Pulmonary artery endothelial cell (primary cell): Measurements from ENCODE around the gene ZSCAN10. TPM values are rescaled to one million over a fixed set of nuclear protein-coding genes. Genes with fewer than 3 reads are reported as not detected.

Experiments used
- DNase-seq: peaks from one replicate; pipeline ENCODE4 v3.0.0-alpha.2; 2011; ENCODE audit warnings: low read depth, low spot score
- total RNA-seq: library from RNA; depleted of rRNA; stranded (reverse); fragments of >200 nt; gene quantifications from 2 replicates; pipeline ENCODE4 v1.2.3, GENCODE V29; 2014

The ZSCAN10 gene
- total RNA-seq, 1 donor from 2014 or later = not detected

DNA sequence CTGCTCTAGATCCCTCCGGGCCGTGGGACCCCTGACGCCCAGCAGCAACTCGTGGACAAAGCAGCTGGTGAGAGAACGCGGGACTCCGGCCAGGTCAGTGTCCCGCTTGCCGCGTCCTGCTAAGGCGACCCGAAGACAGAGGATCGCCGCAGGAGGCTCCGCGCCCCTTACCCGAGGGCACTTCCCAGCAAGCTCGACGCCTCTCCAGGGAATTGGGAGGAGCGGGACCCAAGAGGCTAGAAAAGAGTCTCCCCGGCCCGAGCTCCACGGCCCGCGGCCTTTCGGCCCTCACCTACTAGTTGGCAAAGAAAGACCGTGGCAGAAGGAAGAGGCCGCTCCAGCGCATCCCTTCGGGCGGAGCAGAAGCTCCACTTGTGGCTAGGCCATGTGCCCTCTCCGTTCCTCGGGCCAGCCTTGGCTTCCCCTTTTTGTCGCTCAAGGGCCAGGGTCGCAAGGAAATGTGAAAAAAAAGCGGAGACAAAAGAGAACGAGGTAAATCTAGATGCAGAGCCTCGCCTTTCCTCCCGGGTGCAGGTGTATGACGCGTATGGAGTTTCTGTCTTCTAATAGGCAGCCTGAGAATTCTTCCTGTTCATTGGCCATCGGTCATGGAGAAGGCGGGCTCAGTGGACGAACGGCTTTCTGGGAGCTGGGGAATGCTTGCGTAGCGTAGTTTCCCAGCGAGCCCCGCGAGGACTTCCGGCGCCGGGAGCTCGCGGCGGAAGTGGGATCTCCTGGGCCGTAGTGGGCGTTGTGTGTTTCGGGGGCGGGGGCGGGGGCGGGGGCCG is 35.4 kb upstream of the ZSCAN10 start, which contains the start of gene ZNF213:
Gene ZNF213 (plus strand): TSS at position 692 of the 788 bp plus-strand sequence. CDS start 2,252 bp downstream, outside the sequence.
- peak; percentile 95 for DNase-seq

DNA sequence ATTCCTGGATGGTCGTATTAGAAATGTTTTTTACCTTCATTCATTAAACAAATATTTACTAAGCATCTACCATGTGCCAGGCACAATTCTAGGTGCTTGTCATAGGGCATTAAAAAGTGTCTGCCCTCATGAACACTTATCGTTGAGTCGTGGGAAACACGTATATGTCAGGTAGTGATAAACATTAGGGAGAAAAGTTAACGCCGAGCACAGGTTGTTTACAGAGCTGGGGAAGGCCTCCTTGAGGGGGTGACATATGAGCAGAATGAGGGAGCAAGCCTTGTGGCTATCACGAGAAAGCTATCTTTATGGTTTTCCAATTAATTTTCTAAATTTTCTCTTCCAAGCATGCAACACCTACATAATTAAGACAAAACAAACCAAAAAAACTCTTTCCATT is 34.8 kb upstream of the ZSCAN10 start:
- no peak for DNase-seq

DNA sequence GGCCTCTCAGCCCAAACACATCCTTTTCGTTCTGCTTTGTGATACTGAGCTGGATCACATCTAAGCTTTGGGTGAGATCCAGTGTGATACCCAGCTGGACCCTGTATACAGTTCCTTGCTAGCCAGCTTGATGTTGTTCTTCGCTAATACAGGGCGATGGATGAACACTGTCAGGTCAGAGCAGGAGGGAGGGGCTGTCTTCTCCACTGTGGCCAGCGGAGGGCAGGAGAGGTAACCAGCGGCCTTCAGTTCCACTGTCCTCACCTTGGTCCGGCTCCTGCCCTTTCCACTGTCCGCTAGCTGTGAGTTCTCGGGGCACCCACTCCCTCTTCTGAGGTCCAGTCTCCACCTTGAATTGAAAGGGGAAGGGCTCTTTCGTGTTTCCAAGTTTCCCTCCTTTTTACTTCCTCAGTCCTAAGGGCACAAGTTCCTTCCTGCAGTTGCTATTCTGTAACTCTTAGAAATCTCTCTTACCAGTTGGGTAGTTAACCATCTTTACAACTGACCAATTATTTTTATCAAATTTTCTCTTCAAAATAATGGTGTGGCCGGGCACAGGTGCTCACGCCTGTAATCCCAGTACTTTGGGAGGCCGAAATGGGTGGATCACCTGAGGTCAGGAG is 32.8 kb upstream of the ZSCAN10 start:
- no peak for DNase-seq

DNA sequence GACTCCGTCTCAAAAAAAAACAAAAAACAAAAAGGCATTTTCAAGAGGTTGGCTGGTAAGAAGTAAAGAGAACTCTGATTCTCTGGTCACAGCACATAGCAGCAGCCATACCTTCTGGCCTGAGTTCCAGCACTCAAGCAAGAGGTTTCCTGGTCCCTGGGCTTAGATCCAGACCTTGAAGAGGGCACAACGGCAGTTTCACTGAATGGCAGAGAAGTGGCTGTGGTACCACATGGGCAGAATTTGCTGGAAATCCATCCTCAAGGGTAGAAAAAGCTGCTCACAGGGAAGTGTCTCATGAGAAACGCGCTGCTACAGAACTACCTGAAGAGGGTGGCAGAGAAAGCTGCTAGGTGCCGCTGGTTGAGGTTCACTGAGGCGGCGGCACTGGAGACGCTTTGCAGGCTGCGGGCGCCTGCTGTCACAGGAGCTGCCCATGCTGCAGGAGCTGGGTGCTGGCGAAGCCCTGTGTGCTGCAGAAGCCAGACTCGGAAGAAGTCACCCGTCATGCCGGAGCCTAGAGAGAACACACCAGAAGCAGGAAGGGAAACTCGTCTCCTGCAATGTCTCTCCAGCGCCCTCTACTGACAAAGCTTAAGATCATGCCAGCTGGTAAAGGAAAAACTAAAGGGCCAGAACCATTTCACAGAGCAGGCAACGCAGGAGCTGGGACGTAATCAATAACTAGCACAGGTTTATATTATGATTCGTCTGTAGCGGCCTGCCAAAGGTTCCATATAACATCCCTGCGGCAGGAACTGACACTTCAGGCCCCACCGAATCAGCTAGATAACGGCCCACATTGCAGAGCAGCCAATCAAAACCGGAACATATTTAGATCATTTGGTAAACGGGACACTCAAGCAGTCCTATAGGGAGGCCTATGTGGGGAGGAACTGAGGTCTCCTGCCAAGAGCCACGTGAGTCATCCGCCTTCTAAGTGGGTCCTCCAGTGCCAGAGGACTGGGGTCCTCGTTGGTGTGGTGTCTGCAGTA is 30.3 kb upstream of the ZSCAN10 start:
- DNase-seq = peak; percentile 67

DNA sequence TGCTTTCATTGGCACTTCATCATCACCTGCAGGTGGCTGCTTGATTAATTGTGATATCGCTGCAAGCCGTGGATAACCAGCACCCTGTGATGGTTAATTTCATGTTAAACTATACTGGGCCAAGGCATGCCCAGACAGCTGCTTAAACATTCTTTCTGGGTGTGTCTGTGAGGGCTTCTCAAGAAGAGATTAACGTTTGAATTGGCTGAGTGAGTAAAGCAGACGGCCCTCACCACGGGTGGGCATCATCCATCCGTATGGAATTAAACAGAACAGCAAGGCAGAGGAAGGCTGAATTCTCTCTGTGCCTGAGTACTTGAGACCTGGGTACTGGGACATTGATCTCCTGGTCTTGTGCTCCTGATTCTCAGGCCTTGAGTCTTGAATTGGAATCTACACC is 28.7 kb upstream of the ZSCAN10 start:
- no peak for DNase-seq

DNA sequence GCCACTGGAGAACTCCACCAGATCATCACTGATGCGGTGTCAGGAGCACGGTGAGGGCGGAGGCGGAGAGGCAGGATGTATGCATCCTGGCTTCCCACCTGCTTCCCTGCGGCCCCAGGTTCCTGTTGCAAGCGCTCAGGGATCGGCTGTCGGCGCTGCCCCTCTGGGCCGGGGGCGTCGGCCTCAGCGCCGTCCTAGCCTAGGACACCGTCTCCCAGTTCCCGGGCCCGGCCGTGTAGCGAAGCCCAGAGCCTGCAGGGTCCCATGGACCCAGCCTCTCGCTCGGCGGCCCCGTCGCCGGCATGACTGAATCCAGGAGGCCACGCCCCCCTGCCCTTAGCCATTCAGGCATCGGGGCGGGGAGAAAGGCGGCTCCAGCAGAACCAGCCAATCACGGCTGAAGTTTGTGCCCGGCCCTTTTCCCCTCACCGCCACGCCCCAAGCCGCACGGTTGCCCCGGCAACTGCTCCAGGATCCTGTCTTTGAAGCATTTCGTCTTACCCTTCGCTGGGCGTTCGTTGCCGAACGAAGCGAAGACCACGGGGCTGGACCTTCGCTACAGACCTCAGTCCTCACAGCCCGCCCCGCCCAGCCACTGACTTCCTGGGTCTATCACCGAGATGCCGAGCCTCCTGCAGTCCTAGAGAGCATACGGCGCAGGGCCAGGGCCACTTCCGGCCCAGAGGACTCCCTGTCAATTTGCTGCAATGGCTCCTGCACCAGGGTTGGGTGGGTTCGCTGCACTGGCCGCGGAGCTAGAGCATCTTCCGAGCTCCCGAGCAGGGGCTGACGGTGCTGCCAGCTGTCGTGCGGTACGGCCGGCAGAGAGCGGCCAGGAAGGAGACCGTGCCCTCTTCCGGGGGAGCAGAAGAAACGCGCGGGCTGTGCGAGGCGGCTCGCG is 25.1 kb upstream of the ZSCAN10 start:
- DNase-seq = peak; percentile 77

DNA sequence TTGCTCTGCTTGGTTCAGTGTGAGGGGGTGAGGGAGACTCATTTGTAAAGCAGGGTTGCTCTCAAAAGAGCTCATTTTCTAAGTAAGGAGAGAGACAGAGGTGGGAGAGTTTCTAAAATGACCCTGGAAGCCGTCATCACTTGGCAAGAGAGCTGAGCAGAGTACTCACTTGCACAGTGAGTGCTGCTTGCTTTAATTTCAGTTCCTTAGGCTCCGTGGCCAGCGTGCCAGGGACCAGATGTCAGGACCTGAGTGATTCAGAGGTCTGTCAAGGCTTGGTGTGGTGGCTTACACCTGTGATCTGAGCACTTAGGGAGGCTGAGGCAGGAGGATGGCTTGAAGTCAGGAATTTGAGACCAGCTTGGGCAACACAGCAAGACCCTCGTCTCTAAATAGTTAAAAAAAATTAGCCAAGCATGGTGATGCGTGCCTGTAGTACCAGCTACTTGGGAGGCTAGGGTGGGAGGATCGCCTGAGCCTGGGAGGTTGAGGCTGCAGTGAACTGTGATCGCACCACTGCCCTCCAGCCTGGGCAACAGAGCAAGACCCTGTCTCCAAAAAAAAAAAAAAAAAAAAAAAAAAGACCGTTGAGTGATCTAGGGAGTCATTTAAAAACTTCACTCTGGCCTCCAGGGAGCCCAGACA is 24.0 kb upstream of the ZSCAN10 start:
- DNase-seq = no peak

DNA sequence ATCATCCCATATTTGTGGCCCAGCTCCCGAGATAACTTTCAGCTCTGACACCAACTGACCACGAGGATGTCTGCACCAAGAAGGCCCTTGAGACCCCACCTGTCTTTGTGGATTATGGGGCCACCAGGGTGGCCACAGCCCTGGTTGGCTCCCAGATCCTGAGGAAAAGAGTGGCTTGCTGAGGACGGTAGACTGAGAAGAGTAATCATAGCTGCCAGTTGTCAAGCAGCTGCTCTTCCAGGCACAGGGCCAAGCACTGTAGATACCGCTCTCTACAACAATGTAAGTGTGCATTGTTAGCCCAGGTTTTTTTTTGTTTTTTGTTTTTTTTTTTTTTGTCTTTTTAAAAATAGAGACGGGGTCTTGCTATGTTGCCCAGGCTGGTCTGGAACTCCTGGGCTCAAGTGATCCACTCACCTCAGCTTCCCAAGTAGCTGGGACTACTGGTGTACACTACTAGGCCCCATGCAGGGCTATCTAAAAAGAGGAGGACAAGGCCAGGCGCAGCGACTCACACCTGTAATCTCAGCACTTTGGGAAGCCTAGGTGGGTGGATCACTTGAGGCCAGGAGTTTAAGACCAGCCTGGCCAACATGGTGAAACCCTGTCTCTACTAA is 22.9 kb upstream of the ZSCAN10 start:
- DNase-seq = no peak

DNA sequence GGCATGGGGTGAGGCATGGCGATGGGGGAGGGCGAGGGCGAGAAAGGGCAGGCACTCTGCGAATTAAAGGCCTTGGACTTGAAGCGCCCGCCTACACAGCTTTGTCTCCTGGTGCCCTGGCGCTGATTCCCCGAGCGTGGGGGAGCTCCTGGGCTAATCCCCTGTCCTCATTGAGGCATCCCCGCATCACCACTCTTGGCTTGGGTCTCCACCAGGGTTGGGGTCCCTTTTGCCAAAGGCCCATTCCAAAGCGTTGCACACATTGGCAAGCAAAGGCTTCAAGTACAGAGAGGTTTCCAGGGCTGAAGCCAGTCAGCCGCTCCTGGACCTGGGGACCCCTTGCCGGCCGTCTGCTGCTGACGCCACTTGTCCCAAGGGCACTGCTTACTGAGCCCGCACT is 21.3 kb upstream of the ZSCAN10 start:
- no peak for DNase-seq

DNA sequence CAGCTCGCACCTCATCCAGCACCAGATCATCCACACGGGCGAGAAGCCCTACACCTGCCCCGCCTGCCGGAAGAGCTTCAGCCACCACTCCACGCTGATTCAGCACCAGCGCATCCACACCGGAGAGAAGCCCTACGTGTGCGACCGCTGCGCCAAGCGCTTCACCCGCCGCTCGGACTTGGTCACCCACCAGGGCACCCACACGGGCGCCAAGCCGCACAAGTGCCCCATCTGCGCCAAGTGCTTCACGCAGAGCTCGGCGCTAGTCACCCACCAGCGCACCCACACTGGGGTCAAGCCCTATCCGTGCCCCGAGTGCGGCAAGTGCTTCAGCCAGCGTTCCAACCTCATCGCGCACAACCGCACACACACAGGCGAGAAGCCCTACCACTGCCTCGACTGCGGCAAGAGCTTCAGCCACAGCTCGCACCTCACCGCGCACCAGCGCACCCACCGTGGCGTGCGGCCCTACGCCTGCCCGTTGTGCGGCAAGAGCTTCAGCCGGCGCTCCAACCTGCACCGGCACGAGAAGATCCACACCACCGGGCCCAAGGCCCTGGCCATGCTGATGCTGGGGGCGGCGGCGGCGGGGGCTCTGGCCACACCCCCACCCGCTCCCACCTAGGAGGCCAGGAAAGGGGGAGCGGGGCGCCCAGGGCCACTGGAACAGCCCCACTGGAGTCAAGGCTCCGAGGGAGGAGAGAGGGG is 20.8 kb upstream of the ZSCAN10 start:
- no peak for DNase-seq

DNA sequence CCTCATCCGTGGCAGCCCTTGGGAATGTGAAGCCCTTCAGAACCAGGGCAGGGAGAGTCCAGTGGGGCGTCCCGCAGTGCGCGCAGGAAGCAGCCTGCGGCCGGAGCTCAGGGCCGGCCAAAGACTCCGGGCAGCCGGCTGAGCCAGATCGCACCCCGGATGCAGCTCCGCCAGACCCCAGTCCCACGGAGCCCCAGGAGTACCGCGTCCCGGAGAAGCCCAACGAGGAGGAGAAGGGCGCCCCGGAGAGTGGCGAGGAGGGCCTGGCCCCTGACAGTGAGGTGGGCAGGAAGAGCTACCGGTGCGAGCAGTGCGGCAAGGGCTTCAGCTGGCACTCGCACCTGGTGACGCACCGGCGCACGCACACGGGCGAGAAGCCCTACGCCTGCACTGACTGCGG is 20.2 kb upstream of the ZSCAN10 start:
- DNase-seq = no peak

DNA sequence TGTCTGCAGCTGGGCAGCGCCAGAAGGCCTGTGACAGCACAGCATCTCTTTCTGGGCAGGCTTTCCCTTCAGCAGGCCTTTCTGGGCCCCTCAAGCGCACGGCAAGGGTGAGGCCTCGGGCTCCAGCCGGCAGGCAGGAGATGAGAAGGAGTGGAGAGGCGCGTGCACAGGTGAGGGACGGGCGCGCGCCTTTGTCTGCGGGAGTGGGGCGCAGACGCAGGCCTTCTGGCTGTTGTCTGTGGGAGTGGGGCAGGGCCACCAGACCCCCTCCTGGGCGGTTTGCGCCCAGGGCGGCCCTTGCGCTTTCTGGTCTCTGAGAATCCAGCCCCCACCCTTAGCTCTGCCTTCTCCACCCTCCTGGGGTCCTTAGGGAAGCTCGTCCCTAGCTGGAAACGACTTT is 19.8 kb upstream of the ZSCAN10 start:
- no peak for DNase-seq

DNA sequence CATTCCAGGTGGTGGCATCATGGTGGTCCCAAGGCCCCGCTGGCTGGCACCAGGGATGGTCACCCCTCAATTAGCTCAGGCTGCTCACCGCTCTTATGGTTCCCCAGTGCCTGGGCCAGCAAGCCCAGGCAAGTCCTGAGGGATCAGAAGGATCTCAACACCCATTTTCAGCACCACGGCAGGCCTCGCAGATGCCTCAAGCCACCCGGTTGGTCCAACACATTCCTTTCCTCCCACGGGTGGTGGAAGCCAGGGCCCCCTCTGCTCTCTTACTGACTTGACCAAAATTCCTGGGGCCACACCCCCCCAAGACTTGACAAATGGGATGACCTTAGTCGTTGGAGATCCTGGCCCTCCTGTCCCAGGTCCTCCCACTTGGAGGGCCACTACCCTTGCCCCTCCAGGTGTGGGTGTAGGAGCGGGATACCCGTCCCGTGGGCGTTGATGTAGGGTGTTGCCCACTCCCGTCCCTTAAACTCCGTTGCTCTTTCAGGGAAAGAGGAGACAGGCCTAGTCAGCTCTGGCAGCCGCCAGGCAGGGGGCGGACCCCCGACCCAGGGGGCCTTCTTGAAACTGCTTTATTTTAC is 19.2 kb upstream of the ZSCAN10 start:
- no peak for DNase-seq

DNA sequence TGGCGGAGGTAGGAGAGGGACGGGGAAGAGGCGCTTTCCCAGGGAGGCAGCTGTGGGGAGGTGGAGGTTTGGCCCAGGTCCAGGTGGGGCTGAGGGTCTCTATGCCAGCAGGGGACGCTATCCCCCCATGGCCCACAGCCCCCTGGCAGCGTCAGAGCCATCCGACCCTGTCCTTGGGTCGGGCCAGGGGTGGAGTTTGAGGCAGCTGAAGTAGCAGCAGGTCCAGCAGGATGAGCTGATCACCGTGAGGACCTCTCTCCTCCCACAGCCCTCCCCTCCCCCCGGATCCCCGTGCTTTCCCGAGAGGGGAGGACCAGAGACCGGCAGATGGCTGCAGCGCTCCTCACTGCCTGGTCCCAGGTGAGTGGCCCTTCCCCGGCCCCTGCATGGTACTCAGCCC is 16.5 kb upstream of the ZSCAN10 start:
- no peak for DNase-seq

DNA sequence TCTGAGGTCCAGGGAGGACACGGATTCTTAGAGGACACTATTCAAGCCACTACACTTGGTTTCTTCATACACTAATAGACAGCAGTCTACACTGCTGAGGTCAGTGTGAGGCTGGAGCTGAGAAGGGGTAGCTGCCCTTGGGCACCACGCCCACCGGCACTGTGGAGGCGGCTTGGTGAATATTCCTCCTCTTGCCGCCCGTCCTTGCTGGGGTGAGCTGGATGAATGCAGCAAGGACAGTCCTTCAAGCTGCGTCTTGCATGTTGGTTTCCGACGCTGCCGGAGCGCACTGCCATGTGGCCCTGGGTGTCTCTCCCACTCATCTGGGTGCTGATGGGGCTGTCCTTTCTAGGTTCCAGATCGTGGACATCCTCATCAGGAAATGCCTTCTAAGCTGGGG is 15.9 kb upstream of the ZSCAN10 start:
- DNase-seq = no peak

DNA sequence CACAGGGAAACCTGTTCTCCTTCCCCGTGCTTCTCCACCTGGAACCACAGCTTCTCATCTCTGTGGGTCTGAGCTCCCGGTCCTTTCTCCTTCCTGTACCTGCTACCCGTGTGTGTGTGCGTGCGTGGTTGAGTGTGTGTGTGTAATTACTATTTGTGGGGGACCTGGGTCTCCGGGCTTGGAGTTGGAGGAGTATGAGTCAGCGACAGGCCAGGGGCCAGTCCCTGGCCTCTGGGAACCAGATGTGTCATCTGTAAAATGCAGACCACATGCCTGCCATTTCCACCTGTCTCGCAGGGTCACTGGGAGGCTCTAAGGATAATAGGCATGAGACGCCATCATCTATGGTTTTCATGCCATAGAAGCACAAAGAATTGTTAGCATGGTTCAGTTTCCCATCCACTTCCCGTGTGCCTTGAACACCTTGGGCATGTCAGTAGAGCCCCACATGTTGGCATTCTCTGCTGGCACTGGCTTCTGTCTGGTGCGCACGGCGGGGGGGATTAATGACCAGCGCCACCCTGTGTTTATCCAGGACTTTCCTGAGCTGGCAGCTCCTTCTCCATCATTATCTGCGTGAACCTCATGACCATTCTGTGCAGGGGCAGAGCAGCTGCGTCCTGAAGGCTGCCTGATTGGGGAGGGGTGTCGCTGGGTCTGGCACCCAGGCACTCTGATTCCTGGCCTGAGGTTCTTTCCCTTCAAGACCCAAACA is 14.8 kb upstream of the ZSCAN10 start:
- DNase-seq = no peak

DNA sequence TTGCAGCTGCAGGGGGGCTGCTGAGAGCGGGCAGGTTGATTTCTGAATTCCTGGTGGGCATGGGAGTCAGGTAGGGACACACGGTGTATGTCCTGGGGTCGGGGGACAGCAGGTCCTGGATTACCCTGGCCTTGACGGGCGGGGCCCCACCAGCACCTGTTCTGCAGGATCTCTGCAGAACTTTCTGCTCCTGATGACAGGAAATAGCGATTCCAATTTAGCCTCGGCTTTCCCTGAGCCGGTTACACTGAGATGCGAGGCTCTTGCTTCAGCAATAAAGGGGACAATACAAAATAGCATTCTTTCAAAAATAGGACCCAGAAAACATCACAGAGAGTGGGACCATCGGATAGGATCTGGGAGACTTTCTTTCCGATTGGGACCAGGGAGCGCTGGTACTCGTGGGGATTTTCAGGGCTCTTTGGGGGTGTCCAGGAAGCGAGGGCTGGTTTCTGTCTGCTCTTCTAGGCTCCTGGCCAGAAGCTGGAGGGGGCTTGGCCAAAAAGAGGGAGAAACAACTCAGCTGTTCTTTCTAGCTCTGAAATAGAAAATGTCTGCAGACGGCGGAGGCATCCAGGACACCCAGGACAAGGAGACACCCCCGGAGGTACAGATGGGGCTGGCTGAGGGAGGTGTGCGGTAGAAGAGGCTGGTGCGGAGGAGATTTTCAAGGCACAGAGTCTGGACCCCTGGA is 13.9 kb upstream of the ZSCAN10 start:
- no peak for DNase-seq
